NCI-H1048 (cell line): Measurements from ENCODE around the gene MISFA.
"Not testable (repeated sequence)": the region's sequence is repeated elsewhere in the genome, so short reads cannot be mapped to it uniquely, and the experiment has no call there.

Experiments
- DNase-seq: peaks from one replicate; lab custom pipeline; 2025; lab: John Stamatoyannopoulos, UW

Gene MISFA

DNA sequence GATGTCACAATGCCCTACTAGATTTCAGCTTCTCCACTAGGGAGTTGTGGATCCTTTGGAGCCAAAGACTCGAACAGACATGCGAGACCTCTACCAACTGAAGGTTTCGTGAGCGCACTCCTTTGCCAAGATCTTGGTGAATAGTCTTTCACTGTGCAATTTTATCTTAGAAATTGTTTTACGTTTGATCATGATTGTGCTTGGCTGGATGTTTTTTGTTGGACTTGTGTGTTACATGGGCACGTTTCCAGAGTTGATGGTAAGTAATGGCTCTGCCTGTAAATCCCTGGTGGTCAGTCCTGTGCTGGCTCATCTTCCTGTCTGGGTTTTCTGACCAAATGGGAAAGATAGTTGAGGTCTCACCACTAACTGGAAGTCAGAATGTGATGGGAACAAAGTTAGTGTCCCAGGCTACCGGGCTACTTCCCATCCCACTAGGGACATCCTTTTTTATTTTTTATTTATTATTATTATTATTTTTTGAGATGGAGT, at the start of gene MISFA:
TSS of gene MISFA (plus strand) at position 51 of the 492 bp plus-strand sequence. CDS start at position 191, 140 bp downstream.
- DNase-seq = no peak

GRCh38 chr11:18563090-18563730, 36.4 kb upstream of the MISFA start:
- no peak for DNase-seq

DNA sequence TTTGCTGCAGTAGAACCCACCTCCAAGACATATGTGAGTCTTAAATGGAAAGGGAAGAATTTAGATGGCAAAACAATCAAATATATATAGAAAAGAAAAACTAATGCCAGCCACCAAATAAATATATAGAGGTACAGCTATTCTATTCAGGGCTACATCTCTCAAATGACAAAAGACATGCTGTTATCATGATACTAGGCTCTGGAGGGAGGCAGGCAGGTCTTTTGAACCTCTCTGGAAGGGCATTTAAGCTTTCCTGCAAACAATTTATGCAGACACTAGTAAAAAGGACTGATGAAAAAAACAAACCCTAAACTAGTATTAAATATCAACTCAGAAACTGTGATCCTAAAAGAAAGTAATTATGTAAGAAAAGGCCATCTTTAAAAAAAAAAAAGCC, 35.4 kb upstream of the MISFA start:
- DNase-seq = no peak

- DNase-seq = no peak
Observed at GRCh38 chr11:18566406-18566805, 33.2 kb upstream of the MISFA start.

DNA sequence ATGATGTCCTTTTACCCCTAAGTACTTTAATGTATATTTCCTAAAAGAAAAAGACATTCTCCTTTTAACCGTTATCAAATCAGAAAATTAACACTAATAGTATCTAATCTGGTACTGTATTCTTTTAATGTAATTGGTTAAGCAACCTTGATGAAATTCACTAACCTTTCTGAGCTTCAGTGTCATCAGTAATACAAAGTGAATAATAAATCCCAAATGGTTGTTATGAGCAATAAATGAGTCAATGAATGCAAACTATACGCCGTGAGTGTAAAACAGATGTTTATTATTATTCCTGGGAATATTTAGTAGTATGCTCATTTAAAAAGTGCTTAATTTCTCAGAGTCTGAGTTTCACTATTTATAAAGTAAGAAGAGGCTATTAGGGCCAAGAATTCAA, 32.5 kb upstream of the MISFA start:
- DNase-seq = no peak

GRCh38 chr11:18575361-18575760, 24.2 kb upstream of the MISFA start:
- no peak for DNase-seq

DNA sequence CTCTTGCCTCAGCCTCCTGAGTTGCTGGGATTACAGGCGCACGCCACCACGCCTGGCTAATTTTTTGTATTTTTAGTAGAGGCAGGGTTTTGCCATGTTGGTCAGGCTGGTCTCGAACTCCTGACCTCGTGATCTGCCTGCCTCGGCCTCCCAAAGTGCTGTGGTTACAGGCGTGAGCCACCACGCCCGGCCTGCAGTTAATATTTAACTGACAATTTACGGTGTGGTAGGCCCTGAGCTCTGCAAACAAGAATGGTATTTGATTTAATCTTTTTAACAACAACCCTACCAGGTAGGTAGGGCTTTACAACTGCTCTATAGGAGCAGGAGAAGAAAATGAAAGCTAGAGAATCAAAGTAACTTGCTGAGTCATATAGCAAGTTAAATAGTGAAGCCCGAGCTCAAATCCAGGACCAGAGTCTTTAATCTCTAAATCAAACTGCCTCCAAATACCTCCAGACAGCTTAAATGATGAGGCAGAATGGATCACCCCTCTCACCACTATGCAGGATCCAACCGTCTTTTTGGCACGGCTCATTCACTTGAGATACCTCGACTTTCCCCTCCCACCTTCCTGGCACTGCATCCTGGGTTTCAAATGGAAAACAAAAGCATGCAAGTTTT, 20.5 kb upstream of the MISFA start:
- DNase-seq = no peak

- no peak for DNase-seq
Observed at GRCh38 chr11:18580113-18580766, 19.3 kb upstream of the MISFA start.

DNA sequence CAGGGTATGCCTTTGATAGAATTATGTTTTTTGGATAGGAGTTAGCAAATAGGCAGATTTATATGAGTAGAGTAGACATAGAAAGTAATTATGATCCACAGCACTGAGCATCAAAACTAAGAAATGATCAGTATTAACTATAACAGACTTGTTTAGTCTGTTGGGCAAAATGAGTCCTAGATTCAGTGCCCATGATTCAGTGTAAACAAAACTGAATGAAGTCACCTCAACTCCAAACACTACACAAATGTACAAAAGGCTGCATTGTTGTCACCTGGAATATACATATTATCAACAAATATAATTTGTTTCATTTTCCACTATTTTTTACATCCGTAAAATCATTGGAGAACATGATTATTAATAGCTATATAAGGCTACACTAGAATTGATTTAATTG, 17.8 kb upstream of the MISFA start:
- DNase-seq = no peak

- peak; percentile 44 for DNase-seq
Observed at GRCh38 chr11:18588297-18589252, 11.0 kb upstream of the MISFA start, which contains the start of gene UEVLD. TSS of gene UEVLD (minus strand) at chr11:18588734. CDS start at chr11:18588654, 80 bp downstream.

DNA sequence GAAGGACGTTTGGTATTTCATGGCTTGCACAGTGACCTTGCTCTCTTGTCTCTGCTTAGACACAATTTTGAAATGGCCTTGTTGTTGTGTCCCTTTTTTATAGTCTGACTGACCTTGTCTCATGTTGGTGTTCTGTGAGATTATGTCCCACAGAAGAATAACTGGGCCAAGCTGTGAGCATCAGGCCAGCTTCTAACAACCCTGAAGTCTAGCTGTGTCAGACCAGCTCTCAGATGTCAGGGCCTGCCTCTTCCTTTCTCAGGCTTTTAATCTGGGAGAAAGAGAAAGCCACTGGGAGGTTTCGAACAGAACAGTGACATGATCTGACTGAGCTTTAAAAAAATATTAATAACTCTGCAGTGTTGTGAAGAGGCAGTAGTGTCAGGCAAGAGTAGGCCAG, 9.0 kb upstream of the MISFA start:
- no peak for DNase-seq

GRCh38 chr11:18594088-18594487, 5.5 kb upstream of the MISFA start:
- not testable (repeated sequence) for DNase-seq

GRCh38 chr11:18594999-18595749, 4.4 kb upstream of the MISFA start:
- no peak for DNase-seq

DNA sequence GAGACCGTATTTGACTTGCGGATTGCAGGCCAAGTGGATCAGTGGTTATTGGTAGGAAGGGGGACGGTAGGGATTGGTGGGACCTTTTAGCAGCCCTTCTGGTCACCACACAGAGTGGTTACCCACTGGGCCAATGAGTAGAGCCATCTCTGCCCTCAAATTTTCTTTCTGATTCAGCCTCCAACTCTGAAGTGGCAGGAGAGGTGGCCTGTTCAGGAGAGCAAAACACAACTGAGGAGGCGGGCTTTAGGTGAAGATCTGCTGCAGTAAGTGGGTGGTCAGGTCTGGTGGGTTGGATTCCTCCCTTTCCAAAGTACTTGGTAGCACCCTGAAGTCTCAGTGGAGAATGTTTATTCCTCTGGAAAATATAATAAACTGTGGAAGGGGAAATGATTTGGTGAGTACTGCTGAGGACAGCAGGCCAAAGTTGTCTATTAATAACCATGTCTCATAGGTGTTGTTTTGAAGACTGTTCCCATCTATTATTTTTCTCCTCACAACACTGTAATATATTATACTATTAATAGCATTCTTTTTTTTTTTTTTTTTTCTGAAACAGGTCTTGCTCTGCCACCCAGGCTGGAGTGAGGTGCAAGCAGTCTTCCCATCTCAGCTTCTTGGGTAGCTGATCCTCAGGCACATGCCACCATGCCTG, 1.5 kb downstream of the MISFA start:
- no peak for DNase-seq

- no peak for DNase-seq
Observed at GRCh38 chr11:18608376-18608775, 8.8 kb downstream of the MISFA start.

DNA sequence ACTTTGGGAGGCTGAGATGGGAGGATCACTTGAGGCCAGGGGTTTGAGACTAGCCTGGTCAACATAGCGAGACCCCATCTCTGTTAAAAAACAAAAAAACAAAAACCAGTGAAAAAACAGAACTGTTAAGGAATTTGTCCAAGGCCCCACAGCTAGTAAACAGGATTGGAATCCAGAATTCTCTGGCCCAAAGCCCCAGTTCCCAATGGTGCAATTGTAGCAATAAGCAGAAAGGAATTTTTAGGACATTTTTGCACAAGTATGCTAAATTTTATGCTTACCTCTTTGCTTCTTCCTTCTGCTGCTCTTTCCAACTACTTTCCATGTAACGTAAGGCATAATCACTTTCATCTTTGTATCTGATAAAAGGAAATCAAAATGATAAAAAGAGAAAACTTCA, 11.6 kb downstream of the MISFA start:
- no peak for DNase-seq

DNA sequence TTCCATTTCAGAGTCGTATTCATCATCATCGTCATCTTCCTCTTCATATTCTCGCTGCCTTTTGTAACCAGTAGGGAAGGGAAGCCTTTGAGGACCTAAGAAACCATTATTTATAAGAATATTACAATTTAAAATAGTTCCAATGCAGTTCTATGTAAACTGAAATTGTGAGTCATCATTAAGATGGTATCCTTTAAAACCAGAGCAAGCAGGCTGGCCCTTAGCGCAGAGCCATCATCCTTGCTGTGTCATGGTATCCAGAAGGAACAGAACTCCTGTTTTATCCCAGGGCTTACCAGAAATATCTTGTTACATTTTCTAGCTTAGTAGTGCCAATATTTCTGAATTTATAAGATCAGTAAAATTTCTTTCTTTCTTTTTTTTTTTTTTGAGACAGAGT, 12.8 kb downstream of the MISFA start:
- DNase-seq = no peak

GRCh38 chr11:18614667-18615066, 15.1 kb downstream of the MISFA start:
- DNase-seq = no peak

- no peak for DNase-seq
Observed at GRCh38 chr11:18615628-18616392, 16.2 kb downstream of the MISFA start.
